ENCODE data around the gene BABAM1. TPM values are rescaled to one million over a fixed set of nuclear protein-coding genes. Genes with fewer than 3 reads are reported as not detected.
"Not testable (repeated sequence)": the region's sequence is repeated elsewhere in the genome, so short reads cannot be mapped to it uniquely, and the experiment has no call there.

Gene BABAM1
- total RNA-seq, 1 donor from 2014 or later = 92.5 TPM

- Mint-ChIP-seq H3K36me3 (ENCODE audit: unreplicated experiment) (no peaks in the 10 kb centered on the region), H3K27ac (ENCODE audit: unreplicated experiment) (peak overlapping the region; percentile 77)
- peak; percentile 91 for DNase-seq (ENCODE audit: extremely low spot score, unreplicated experiment)
Observed at GRCh38 chr19:17292301-17293074, 25.2 kb downstream of the BABAM1 start.

GRCh38 chr19:17293605-17294004 lies 26.4 kb downstream of the BABAM1 start:
- peaks cover 15% of the 10 kb centered on the region for H3K4me1 Mint-ChIP-seq (ENCODE audit: unreplicated experiment)
- TF ChIP-seq CTCF (IDR thresholded peaks at IDR 0.05) = no peak
- no peak overlapping the region for H3K27ac Mint-ChIP-seq (ENCODE audit: unreplicated experiment)
- H3K4me3 Mint-ChIP-seq (ENCODE audit: unreplicated experiment) = no peak overlapping the region
- H3K27me3 Mint-ChIP-seq (ENCODE audit: unreplicated experiment) = no peaks in the 10 kb centered on the region
- no peak for DNase-seq (ENCODE audit: extremely low spot score, unreplicated experiment)
- no peaks in the 10 kb centered on the region for H3K9me3 Mint-ChIP-seq (ENCODE audit: unreplicated experiment)
- H3K36me3 Mint-ChIP-seq (ENCODE audit: unreplicated experiment) = no peaks in the 10 kb centered on the region

More at GRCh38 chr19:17292301-17293074, 25.2 kb downstream of the BABAM1 start:
- TF ChIP-seq CTCF (IDR thresholded peaks at IDR 0.05) = peak; percentile 77
- Mint-ChIP-seq H3K9me3 (ENCODE audit: unreplicated experiment) (no peaks in the 10 kb centered on the region), H3K27me3 (ENCODE audit: unreplicated experiment) (no peaks in the 10 kb centered on the region), H3K4me1 (ENCODE audit: unreplicated experiment) (peaks cover 15% of the 10 kb centered on the region), H3K4me3 (ENCODE audit: unreplicated experiment) (peak overlapping the region; percentile 83)

DNA sequence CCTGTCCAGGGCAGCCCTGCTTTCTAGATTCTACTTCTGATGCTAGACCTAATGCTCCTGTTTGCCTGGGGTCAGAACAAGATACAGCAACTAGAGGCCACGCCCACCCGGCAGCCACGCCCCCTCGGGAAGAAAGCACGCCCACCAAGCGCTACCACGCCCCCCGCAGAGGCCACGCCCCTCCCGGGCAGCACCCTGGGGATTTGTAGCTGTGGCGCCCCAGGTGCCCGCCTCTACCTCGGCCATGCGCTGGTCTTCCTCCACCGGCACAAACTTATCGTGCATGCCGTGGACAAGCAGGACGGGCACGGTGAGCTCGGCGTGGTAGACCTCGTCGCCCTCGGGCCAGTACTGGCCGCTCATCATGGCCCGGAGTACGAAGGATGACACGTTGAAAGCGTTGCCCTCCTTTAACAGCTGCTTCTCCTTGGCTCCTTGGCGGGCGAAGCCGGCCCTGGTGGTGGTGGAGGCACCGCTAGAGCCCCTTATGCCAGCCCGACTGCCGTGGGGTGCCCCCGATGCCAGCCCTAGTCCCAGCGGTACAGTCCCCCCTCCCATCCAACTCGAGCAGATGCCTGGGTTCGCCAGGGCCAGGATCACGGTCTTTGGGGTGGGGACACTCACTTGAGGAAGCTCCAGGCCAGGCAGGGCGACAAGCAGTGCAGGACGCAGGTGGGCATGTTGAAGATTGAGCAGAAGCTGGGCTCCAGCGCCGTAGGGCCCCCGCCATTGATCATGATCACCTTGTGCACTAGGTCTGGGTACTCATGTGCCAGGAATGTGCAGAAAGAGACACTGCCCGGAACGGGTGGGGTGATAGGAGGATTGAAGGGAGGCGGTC lies 27.0 kb downstream of the BABAM1 start:
- Mint-ChIP-seq H3K4me3 (ENCODE audit: unreplicated experiment) (no peak overlapping the region), H3K27me3 (ENCODE audit: unreplicated experiment) (no peaks in the 10 kb centered on the region), H3K36me3 (ENCODE audit: unreplicated experiment) (no peaks in the 10 kb centered on the region), H3K9me3 (ENCODE audit: unreplicated experiment) (no peaks in the 10 kb centered on the region), H3K27ac (ENCODE audit: unreplicated experiment) (no peak overlapping the region), H3K4me1 (ENCODE audit: unreplicated experiment) (peaks cover 15% of the 10 kb centered on the region)
- no peak for DNase-seq (ENCODE audit: extremely low spot score, unreplicated experiment)
- TF ChIP-seq CTCF (IDR thresholded peaks at IDR 0.05) = no peak

- H3K9me3 Mint-ChIP-seq (ENCODE audit: unreplicated experiment); H3K36me3 Mint-ChIP-seq (ENCODE audit: unreplicated experiment); H3K27ac Mint-ChIP-seq (ENCODE audit: unreplicated experiment); DNase-seq (ENCODE audit: extremely low spot score, unreplicated experiment); H3K4me3 Mint-ChIP-seq (ENCODE audit: unreplicated experiment); H3K27me3 Mint-ChIP-seq (ENCODE audit: unreplicated experiment): not testable (repeated sequence)
- H3K4me1 Mint-ChIP-seq (ENCODE audit: unreplicated experiment) = peaks cover 12% of the 10 kb centered on the region
Observed at GRCh38 chr19:17295551-17295950, 28.3 kb downstream of the BABAM1 start.

DNA sequence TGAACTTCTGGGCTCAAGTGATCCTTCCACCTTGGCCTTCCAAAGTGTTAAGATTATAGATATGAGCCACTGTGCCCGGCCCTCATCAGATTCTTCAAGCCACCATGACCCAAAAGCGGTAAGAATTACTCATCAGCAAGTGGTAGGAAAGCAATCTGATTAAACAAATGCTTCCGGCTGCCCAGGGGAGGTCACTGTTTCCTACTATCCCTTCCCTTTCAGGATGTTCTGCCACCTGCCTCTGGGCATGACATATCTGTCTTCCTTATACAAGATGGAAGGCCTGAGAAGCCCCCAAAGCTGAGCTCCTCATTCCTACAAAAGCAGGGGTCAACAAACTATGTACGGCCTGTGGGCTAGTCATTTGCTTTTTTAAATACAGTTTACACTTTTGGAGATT lies 29.0 kb downstream of the BABAM1 start:
- Mint-ChIP-seq H3K36me3 (ENCODE audit: unreplicated experiment) (no peaks in the 10 kb centered on the region), H3K27ac (ENCODE audit: unreplicated experiment) (peak overlapping the region; percentile 14), H3K27me3 (ENCODE audit: unreplicated experiment) (no peaks in the 10 kb centered on the region), H3K4me1 (ENCODE audit: unreplicated experiment) (peaks cover 12% of the 10 kb centered on the region), H3K9me3 (ENCODE audit: unreplicated experiment) (no peaks in the 10 kb centered on the region), H3K4me3 (ENCODE audit: unreplicated experiment) (no peak overlapping the region)
- DNase-seq (ENCODE audit: extremely low spot score, unreplicated experiment) = no peak
- peak; percentile 9 for TF ChIP-seq CTCF (IDR thresholded peaks at IDR 0.05)
